ENCODE data around the gene ANKRD24.
A peak's percentile ranks its signal among the peaks of the same experiment; 100 is the strongest.
"Not testable (repeated sequence)": the region's sequence is repeated elsewhere in the genome, so short reads cannot be mapped to it uniquely, and the experiment has no call there.

Gene ANKRD24

GRCh38 chr19:4174213-4174894 lies 8.1 kb upstream of the ANKRD24 start:
- DNase-seq = no peak

- no peak for DNase-seq
These were observed 7.4 kb upstream of the ANKRD24 start for GRCh38 chr19:4174895-4175668.

- DNase-seq = no peak
These were observed 6.9 kb upstream of the ANKRD24 start for GRCh38 chr19:4175669-4175931.

GRCh38 chr19:4177146-4177545 lies 5.3 kb upstream of the ANKRD24 start:
- DNase-seq = no peak

- no peak for DNase-seq
These were observed 3.5 kb upstream of the ANKRD24 start for GRCh38 chr19:4178990-4179389.

- DNase-seq = no peak
These were observed 1.4 kb upstream of the ANKRD24 start for GRCh38 chr19:4181053-4181508.

- DNase-seq = no peak
These were observed 1.7 kb downstream of the ANKRD24 start for GRCh38 chr19:4183967-4184717.

GRCh38 chr19:4184718-4185352 lies 2.3 kb downstream of the ANKRD24 start:
- no peak for DNase-seq

GRCh38 chr19:4185413-4186086 lies 3.1 kb downstream of the ANKRD24 start:
- no peak for DNase-seq

- DNase-seq = peak; percentile 79
These were observed 3.9 kb downstream of the ANKRD24 start for GRCh38 chr19:4186087-4186993.

GRCh38 chr19:4187313-4188122 lies 5.0 kb downstream of the ANKRD24 start:
- no peak for DNase-seq

GRCh38 chr19:4189641-4190040 lies 7.2 kb downstream of the ANKRD24 start:
- DNase-seq = no peak

- not testable (repeated sequence) for DNase-seq
These were observed 10.0 kb downstream of the ANKRD24 start for GRCh38 chr19:4192537-4192936.

- no peak for DNase-seq
These were observed 11.9 kb downstream of the ANKRD24 start for GRCh38 chr19:4194353-4194752.

- DNase-seq = no peak
These were observed 13.5 kb downstream of the ANKRD24 start for GRCh38 chr19:4196009-4196408.

- DNase-seq = no peak
These were observed 14.2 kb downstream of the ANKRD24 start for GRCh38 chr19:4196587-4197148.

GRCh38 chr19:4197228-4197624 lies 14.7 kb downstream of the ANKRD24 start:
- no peak for DNase-seq

- no peak for DNase-seq
These were observed 15.4 kb downstream of the ANKRD24 start for GRCh38 chr19:4197625-4198466.

- no peak for DNase-seq
These were observed 16.1 kb downstream of the ANKRD24 start for GRCh38 chr19:4198467-4199126.
